GM18520 (cell line): Measurements from ENCODE around the gene ZRSR2.
"Not testable (repeated sequence)": the region's sequence is repeated elsewhere in the genome, so short reads cannot be mapped to it uniquely, and the experiment has no call there.

Experiments used
- ATAC-seq: cut with Tn5 transposase; IDR thresholded peaks from one replicate; pipeline ENCODE4 v1.9.1; 2021; ENCODE audit not compliant: unreplicated experiment

ZRSR2 gene

GRCh38 chrX:15790769-15791290 is 546 bp downstream of the ZRSR2 start:
- peak; percentile 17 for ATAC-seq

DNA sequence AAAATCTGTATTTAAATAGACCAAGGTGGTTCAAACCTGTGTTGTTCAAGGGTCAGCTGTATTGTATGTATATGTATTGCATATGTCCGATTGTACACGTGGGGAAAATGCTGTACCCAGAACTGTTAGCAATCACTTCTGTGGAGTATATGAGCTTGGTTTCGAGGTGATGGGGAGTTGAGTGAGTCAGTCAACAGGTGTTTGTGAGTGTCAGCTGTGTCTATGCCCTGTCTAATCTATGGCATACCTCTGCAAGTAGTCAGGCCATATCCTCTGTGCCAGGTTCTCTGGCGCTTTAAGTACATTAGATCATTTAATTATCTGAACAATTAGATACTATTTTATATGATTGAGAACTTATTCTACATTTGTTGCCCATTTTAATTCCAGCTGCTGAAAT is 7.4 kb downstream of the ZRSR2 start:
- no peak for ATAC-seq

DNA sequence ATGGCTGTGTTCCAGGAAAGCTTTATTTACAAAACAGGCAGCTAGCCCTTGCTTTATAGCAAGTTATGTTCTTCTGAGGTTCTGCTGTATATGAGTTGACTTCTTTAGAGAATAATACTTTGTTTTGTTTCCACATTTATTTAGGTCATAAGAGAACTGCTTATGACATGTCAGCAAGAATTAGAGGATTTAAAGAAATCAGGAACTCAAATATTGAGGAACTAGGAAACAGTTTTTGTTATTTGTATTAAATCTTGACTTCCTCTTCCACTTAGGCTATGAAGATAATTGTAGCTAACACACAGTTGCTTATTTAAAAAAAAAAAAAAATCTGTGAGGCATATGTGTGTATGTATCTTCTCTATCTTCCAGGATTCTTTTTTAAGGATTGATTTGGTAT is 14.3 kb downstream of the ZRSR2 start:
- ATAC-seq: no peak

- ATAC-seq: no peak
Observed at GRCh38 chrX:15808254-15808653, 18.0 kb downstream of the ZRSR2 start.

DNA sequence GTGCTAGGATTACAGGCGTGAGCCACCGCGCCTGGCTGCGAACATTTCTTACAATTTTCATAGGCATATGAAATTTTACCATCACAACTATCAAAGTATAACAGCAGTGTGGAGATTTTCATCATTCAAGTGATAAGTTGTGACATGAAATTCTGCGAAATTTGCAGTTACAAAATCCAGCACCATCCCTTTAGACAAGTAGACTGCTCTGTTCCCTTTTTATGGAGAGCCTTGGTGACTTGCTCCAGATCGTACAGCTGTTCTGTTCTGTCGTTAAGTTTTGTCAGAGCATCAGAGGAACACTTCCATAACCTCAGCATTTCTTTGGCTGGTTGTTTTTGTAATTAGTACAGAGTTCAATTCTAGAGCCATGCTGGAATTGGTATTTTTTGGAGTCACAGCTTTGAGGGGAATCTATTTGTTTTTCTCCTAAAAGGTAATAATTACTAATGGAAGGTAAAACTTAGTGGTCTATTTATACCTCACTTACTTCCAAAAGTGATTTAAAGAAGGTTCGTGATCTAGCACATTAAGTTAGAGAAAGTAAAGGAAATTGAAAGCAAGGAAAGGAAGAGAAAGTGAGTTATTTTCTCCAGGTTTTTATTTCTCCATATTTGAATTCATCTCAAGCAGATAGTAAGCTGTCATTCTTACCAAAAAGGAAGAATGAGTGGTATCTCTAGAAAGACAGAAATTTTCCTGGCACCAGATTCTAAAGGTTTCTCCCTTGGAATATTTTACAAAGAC is 22.1 kb downstream of the ZRSR2 start:
- no peak for ATAC-seq

GRCh38 chrX:15813416-15813815 is 23.1 kb downstream of the ZRSR2 start:
- ATAC-seq: no peak

- ATAC-seq: no peak
Observed at GRCh38 chrX:15814771-15815365, 24.6 kb downstream of the ZRSR2 start.

- ATAC-seq: no peak
Observed at GRCh38 chrX:15815779-15816437, 25.6 kb downstream of the ZRSR2 start.

DNA sequence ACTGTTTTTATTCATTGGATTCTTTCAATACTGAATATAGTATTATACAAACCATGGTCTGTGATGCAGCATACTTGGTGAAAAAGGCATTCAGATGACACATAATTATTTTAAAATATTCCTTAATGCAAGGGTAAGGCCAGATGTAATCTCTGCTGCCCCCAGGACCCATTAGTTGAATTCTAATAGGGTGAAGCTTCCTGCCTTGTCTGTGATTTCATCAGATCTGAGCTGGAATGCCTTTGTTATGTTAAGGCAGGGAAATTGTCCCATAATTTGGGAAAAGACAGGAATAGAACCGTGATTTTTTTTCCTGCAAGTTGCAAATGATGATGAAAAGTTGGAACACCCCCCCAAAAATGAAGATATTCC is 26.1 kb downstream of the ZRSR2 start:
- no peak for ATAC-seq

DNA sequence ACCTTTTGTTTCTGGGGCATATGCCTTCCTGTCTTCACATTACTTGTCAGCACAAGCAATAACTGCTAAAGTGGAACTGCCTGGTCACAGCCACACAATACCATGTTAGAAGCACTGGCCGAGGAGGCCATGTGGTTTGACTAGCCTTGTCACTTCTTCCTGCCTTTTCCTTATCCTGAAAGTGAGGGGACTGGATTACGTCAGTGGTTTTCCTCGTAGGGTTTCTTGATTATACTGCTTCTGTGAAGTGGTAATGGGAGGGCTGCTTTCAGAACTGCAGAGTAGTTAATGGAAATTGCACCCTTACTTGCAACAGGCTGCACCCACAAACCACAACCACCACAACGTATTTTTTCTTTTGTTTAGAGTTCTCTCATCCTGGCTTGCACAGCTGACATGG is 26.6 kb downstream of the ZRSR2 start:
- no peak for ATAC-seq

DNA sequence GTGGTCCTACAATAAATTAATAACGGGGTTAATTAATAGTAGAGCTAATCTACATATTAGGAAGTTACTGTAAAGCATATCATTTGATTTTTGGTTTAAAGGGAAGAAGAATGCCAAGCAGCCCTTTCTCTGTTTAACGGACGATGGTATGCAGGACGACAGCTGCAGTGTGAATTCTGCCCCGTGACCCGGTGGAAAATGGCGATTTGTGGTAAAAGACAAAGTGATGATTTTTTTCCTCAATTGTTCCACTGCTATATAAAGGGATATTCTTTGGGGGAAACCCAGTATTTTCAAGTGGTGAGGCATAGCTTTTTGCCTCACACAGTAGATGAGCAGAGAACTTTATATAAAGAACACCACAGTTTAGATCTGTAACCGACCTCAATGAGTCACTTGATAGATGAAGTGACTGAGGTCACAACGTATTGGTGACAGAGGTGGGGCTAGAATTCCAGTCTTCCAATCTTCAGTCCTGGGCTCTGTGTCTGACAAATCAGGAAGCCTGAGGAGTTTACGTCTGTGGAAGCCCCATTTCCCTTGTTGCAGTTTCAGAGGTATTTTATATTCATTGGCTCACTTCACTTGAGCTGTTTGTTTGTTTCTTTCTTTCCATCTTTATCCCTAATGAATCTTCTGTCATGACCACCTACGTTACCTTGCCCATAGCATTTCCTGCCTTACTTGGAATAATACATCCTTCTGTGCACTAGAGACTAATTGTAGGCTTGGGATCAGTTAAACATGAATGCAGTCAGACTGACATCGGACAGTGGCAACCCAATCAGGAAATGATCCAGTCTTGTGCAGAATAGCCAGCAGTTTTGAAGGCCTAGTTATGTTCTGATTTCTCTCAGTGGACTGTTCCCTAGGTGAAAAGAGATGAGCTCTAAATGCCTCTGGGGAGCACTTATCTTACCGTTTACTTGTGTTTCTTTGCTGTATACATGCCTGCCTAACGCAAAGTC is 30.1 kb downstream of the ZRSR2 start:
- no peak for ATAC-seq

- ATAC-seq: no peak
Observed at GRCh38 chrX:15822922-15823321, 32.6 kb downstream of the ZRSR2 start.

DNA sequence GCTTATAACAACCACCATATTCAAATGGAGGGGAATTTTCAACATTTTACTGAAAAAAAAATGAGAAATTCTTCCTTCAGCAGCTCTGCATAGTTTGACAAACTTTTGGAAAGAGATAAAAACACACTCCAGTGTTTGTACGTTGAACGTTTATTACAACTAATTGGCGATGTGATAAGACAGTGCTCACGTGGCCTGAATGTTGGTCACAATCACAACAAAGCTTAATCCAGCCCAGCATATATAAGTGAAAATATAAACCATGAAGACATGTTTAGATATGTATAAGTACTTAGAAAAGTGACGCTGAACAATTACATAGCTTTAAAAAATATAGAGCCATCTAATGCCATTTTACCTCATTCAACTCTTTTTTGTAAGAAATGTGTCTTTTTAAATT is 35.7 kb downstream of the ZRSR2 start:
- ATAC-seq: no peak

- no peak for ATAC-seq
Observed at GRCh38 chrX:15829217-15829616, 38.9 kb downstream of the ZRSR2 start.

GRCh38 chrX:15831347-15831746 is 41.1 kb downstream of the ZRSR2 start:
- ATAC-seq: not testable (repeated sequence)

- no peak for ATAC-seq
Observed at GRCh38 chrX:15834053-15834452, 43.8 kb downstream of the ZRSR2 start.

GRCh38 chrX:15834827-15835595 is 44.7 kb downstream of the ZRSR2 start:
- no peak for ATAC-seq

- ATAC-seq: no peak
Observed at GRCh38 chrX:15838017-15838416, 47.7 kb downstream of the ZRSR2 start.

- no peak for ATAC-seq
Observed at GRCh38 chrX:15841853-15842516, 51.7 kb downstream of the ZRSR2 start.

DNA sequence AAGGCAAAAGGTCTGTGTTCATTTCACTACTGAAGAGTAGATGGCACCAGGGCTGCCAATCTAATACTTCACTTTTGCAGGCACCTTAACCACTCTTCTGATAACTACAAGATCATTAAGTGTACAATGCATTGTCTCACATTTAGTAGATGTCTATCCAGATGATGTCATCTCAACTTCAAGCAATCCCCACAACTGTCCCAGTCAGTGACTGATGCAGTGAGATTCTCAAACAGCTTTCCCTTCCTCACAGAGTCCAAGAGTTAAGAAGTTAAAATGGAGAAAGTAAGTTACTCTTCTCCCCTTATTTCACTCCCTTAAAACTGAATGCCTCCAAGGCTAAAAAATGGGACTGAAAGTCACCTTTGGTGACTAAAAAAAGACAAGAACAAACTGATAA is 53.7 kb downstream of the ZRSR2 start:
- no peak for ATAC-seq
